ENCODE data around the gene CACNA1D.

Gene CACNA1D

DNA sequence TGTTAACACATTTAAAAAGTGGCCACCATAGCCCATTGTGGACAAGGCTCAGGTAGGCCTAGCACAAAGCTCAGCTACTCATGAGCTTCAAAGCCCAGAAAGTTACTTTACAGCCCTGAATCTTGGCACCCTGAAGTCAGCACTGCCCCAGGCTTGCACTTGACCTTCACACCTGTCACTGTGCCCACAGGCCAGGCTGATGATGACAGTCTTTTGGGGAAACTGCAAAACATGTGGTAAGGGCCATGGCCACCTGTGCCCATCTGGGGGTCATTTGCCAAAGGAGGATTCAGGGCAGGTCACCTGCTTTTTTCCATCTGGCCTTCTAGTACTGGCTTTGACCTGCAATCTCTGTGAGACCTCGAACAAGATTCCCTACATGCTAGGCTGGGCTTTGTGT is 340.8 kb downstream of the CACNA1D start:
- DNase-seq: no peak

- no peak for DNase-seq
These were observed 341.9 kb downstream of the CACNA1D start for GRCh38 chr3:53836084-53836872.

GRCh38 chr3:53837331-53837730 is 342.9 kb downstream of the CACNA1D start:
- no peak for DNase-seq

DNA sequence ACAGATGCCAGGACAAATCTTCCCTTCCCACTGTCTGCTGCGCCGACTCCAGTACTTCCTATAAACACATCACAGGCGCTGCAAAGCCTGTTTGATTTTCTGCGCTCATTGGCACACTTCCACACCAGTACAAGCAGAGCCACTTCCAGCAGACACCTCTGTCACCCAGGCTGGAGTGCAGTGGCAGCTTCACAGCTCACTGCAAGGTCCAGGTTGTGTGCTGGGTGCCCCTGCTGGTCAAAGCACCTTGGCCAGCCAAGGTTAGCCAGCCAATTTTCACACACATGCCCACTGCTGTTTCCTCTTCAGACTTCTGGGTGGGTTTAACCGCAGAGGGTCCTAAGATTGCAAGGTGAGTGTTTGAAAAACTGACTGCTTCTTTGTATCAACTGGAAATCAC is 346.9 kb downstream of the CACNA1D start:
- DNase-seq: no peak

DNA sequence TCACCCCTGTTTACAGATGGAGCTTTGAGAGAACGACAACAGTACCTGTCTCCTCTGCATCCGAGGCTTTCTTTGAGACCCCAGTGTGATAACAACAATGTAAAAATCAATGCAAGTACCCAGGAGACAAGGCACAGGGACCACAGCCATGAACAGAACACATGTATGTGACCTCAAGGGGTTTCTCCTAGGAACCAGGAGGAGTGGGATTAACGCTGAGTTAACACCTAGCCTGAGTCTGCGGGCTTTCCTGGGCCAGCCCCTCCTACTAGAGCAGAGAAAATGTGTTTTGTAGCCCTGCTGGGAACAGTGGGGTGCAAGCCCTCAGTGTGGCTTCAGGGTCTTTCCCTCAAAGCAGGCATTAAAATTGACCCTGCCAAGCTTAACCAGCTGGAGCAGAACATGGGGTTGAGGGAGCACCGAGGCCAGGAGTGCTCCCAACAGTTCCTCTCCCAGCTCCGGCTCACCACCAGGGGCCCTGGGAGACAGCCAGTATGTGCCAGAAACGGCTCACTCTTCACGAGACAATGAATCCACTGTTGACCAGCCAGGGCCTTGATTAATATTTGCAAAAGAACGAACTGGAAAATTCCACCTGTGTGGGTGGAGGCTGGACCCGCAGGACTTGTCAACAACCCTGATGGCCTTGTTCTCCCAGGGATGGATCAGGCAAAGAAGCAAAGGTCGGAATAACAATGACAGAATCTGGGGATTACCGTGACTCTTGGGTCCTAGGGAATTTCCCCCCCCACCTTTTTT is 348.2 kb downstream of the CACNA1D start:
- no peak for DNase-seq

GRCh38 chr3:53843195-53844177 is 349.1 kb downstream of the CACNA1D start:
- no peak for DNase-seq

DNA sequence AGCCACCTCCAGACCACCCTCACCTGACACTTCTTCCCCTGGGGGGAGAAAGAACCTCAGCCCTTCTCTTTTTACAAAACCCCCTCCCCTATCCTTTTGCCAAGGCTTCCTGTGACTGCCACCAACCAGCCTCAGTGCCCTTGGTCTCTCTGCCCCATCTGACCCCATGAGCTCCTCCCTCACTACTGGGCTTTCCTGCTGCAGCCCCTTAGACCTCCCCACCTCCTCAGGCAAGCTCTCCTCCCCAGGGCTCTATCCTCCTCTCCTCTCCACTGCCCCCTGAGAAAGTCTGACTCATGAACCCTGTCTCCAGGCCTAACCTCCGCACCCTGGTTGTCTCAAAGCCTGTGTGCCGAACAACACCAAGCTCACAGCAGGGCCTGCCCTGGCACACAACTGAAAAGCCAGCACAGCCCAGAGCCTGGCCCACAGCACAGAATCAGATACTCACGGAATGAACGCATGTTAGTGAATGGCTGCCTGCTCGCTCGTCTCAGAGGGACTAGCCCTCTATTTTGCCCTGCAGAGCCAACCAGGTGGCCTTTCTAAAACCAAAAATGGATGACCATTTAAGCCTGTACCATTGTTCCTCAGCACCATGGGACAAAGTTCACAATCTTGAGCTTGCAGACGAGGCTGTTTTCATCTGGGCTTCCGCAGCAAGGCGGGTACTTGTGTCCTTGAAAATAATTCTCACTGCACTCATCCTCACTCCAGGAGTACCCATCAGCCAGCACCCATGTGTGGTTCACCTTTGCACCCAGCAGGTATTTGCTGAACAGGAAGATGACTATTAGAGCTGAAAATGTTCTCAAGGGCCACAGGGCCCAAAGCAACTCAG is 350.1 kb downstream of the CACNA1D start:
- DNase-seq: no peak

- DNase-seq: no peak
These were observed 350.9 kb downstream of the CACNA1D start for GRCh38 chr3:53845103-53845880.

- DNase-seq: no peak
These were observed 351.4 kb downstream of the CACNA1D start for GRCh38 chr3:53845881-53846133.

DNA sequence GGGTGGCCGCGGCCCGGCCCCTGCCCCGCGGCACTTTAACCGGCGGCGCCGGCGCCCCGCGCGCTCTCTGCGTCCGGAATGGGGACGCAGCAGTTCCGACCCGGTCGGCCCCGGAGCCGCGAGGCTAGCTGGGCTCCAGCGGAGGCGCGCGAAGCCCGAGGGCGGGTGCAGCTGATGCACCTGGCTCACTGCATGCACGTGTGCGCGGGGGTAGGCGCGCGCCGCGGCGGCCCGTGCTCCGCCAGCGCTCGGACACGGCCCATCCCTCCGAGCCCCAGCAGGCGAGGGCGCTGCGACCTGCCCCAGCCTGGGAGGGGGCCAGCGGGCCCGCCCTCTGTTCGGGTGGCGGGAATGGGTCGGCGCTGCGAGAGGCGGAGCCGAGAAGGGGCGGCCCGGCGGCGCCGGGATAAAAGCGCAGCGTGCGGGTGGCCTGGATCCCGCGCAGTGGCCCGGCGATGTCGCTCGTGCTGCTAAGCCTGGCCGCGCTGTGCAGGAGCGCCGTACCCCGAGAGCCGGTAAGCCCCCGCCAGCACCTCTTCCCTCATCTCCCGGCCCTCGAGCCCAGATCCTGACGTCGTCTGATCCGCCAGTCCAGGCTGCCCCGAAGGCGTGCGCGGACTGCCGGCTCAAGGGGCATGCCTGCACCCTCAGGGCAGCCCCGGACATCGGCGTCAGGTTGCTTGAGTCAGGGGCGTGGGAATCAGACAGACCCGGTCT is 351.9 kb downstream of the CACNA1D start, which contains the start of the genes CHDH and IL17RB:
CHDH (minus strand) TSS at position 286 of the 717 bp plus-strand sequence. CDS start 22,411 bp downstream, outside the sequence.
IL17RB (plus strand) TSS at position 435 of the 717 bp plus-strand sequence; CDS start at position 456, 21 bp downstream.
- no peak for DNase-seq

GRCh38 chr3:53846851-53847155 is 352.4 kb downstream of the CACNA1D start:
- no peak for DNase-seq

GRCh38 chr3:53849916-53850315 is 355.5 kb downstream of the CACNA1D start:
- DNase-seq: no peak

GRCh38 chr3:53850895-53851294 is 356.5 kb downstream of the CACNA1D start:
- DNase-seq: no peak

DNA sequence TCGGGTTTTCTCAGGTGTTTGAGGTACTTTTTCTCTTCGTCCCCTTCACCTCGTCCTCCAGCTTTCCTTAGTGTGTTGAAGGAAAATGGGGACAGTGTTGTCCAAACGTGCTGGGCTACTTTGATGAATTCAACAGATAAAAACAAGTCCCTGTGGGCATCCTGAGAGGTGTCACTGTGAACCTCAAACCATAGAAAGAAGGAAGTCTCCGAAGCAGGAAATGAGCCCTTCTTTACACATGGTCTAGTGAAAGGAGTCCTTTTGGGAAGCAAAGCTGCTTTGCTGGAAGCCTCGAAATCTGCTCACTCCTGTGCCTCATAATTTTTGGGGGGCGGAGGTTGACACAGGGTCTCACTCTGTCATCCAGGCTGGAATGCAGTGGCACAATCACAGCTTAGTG is 362.6 kb downstream of the CACNA1D start:
- no peak for DNase-seq

GRCh38 chr3:53858096-53858741 is 363.8 kb downstream of the CACNA1D start:
- DNase-seq: no peak

DNA sequence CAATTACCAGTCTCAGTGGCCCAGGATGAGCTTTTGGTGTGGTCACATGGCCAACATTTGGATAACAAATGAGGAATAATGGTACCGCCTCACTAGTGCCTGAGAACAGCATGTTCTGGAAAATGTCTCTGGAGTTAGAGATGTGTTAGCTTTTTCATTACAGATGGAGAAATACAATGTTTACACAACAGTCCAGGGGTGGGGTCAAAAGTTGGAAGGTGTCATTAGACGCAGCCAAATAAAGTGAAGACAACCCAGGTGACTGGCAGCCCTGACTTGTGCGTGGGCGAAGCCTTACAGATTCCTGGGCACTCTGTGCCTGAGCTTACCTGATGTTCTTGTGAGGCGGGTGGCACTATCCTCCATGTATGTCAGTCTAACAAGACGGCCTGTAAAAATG is 364.8 kb downstream of the CACNA1D start:
- no peak for DNase-seq

- DNase-seq: no peak
These were observed 365.8 kb downstream of the CACNA1D start for GRCh38 chr3:53860196-53860595.

DNA sequence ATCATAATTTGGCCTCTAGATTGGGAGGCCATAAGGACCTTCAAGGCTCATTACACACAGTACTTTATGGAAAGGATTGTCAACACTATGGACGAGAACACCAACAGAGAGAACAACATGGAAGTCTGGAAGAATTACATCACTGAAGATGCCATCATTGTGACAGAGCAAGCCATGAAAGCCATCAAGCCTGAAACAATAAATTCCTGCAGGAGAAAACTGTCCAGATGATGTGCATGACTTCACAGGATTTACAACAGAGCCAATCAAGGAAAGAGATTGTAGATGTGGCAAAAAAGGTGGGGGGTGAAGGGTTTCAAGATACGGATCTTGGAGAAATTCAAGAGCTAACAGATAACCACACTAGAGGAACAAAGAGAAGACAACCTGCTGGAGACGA is 367.8 kb downstream of the CACNA1D start:
- DNase-seq: no peak

DNA sequence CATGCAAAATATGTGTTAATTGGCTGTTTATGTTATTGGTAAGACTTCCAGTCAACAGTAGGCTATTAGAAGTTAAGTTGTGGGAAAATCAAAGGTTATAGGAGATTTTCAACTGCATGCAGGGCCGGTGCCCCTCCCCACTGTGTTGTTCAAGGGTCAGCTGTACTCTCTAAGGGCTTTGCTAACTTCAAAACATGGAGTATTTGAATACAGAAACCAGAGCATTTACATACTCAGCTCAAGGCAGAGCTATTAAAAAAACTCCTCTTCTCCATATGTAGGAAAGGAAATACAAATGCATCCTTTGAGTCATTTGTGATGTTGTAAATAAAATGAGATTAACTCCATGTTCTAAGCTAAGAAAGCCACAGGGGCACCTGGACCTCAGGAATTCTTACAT is 368.7 kb downstream of the CACNA1D start:
- DNase-seq: no peak
